Raji (cell line): Measurements from ENCODE around the gene GRAMD2A.

ENCODE experiments used
- POLR2A ChIP-seq: IDR thresholded peaks from 2 replicates; pipeline ENCODE4 v1.6.1; 2011; ENCODE audit warnings: low read depth, low read length, control low read depth; ENCODE audit not compliant: insufficient read depth

GRAMD2A gene

DNA sequence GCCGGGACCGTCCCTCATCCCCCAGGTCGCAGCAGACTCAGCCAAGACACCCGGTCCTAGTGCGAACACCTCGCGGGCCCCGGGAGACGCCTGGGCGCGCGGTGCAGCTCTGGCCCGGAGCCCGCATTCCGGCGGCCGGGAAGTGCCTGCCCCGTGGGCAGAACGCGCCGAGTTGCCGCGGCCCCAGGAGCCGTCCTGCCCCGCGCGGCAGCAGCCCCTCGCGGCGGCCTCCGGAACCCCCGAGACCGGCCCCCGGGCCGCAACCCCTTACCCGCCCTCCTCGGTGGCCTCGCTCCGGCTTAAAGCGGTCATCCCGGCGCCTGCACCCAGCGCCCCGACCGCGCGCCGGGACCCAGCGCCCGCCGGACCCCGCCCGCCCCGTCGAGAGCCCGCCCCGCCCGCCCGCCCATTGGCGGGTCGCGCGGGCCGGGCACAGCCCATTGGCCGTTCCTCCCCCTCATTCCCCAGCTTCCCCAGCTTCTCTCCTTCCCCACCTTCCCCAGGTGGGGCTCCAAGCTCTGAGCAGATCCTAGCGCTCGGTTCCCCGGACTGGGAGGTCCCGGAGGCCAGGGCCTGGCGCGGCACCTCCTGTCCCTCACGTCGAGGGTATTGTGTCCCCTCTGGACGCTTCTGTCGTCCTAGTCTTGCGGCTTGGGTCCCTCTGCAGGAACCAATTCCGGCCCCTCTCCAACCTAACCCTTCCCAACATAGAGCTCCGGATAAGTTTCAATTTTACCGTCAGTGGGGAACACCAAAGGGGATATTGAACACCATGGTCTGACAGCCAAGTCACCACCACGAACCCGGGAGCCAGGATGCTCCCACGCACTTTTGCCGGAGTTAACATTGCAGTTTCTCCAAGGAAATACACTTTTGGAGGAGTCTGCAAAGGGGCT lies at the start of gene GRAMD2A:
TSS of gene GRAMD2A (minus strand) at position 328 of the 896 bp plus-strand sequence.
- TF ChIP-seq POLR2A: no peak

GRCh38 chr15:72242775-72243370 lies 45.3 kb upstream of the GRAMD2A start:
- TF ChIP-seq POLR2A: no peak

DNA sequence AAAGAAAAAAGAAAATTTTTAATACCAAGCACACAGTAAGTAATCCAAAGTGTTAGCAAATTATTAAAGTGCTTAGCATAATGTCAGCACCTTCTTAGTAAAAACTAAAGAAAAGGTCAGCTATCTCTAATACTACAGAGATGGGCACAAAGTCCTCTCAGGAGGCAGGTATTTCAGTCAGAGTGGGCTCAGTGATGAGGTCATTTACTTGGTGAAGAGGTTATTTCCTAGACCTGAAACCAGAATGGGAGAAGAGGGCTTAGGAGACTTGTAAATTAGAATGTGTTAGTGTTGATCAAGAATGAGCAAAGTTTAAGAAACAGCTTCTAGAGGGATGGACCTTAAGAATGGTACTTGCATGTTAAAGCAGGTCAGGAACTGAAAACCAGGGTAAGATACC lies 42.1 kb upstream of the GRAMD2A start:
- TF ChIP-seq POLR2A: no peak

DNA sequence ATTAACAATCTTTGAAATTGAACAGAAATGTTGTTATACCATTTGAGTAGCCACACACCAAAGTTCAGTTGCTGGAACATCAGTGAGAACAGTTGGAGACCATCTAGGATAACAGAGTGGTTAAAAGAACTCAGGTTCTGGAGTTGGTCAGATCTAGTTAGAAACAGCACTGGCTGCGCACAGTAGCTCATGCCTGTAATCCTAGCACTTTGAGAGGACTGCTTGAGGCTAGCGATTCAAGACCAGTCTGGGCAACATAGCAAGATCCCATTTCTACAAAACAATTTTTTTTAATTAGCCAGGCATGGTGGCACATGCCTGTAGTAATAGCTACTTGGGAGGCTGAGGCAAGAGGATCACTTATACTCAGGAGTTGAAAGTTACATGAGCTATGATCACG lies 41.0 kb upstream of the GRAMD2A start:
- TF ChIP-seq POLR2A: no peak

GRCh38 chr15:72237853-72238224 lies 40.3 kb upstream of the GRAMD2A start:
- no peak for TF ChIP-seq POLR2A

GRCh38 chr15:72237029-72237852 lies 39.7 kb upstream of the GRAMD2A start:
- TF ChIP-seq POLR2A: no peak

DNA sequence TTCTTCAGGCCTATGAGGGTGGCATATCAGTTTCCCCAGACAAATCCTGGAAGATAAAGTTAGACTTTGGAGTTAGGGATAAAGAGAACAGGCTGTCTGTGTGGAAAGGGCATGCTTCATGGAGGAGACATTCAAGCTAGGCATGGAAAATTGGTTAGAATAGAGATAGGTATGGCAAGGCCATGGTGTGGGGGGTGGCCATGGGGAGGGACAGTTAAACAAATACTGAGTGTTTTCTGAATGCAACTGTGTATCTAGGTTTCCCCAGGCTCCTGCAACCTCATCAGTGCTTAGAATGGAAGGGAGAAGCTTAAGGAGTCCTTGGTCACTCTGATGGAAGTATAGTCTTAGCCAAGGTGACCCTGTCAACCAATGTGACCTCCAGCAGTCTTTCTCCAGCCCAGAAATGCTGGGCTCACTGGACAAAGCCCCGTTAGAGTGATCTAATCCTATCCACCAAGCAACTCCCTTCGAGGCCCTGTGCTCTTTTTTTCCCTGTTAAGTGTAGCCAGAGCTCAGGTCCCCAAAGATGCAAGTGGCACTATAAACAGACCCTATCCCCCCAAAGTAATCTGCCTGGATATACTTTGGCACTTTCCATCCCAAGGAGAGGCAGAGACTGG lies 38.9 kb upstream of the GRAMD2A start:
- no peak for TF ChIP-seq POLR2A

DNA sequence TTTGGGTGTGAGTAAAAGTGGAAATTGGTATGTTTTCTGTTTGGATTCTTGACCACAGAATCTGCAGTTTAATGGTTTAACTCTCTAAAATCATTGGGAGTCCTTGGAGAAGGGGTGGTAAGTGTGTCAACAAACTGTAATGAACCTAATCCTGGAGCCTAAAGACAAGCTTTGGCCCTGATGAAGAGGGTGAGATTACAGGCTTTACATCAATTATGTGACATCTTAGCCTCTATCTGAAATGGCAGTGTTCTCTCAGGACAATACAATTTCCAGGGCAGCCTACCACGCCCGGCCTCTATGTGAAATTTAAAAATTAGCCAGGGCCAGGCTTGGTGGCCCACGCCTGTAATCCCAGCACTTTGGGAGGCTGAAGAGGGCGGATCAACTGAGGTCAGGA lies 37.7 kb upstream of the GRAMD2A start:
- TF ChIP-seq POLR2A: no peak

DNA sequence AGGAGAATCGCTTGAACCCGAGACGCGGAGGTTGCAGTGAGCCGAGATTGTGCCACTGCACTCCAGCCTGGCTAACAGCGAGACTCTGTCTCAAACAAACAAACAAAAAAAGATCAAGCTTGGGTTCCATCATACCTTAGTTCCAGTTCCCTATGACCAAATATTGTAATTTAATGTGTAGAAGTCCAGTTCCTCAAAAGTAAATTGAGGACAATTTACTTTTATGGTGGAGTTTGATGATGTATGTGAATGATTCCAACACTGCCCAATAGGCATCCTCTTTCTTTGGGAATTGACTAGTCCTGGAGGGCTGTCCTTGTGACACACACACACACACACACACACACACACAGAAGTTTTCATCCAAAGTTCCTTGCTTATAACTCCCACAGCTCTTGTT lies 36.2 kb upstream of the GRAMD2A start:
- TF ChIP-seq POLR2A: no peak

DNA sequence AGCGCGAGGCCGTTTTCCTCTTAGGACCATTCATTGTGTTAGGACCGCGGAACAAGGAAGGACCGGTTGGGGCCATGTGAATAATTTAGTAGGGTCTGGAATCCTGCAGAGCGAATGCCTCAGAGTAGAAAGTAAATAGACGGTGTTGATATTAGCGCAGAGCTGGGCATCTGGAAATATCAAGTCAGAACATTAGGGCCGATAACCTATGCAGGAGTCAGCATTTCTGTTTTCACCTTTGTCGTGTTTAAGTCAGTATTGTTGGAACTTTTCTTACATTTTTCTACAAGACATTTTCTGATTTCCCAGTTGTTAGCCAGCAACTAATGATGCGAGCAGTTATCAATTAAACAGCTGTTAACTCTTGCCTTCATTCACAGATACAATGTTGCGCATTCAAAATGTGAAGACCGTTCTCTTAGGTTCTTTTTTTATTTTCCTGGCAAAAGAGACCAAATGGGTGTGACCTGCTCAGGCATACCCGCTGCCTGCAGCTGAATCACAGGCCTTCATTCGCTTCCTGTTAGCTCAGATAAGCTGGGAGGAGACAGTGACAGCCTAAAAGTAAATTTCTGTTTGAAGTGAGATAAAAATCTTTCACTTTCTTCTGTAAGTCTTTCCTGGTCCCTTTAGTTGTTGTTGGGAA lies 34.4 kb upstream of the GRAMD2A start:
- TF ChIP-seq POLR2A: no peak

DNA sequence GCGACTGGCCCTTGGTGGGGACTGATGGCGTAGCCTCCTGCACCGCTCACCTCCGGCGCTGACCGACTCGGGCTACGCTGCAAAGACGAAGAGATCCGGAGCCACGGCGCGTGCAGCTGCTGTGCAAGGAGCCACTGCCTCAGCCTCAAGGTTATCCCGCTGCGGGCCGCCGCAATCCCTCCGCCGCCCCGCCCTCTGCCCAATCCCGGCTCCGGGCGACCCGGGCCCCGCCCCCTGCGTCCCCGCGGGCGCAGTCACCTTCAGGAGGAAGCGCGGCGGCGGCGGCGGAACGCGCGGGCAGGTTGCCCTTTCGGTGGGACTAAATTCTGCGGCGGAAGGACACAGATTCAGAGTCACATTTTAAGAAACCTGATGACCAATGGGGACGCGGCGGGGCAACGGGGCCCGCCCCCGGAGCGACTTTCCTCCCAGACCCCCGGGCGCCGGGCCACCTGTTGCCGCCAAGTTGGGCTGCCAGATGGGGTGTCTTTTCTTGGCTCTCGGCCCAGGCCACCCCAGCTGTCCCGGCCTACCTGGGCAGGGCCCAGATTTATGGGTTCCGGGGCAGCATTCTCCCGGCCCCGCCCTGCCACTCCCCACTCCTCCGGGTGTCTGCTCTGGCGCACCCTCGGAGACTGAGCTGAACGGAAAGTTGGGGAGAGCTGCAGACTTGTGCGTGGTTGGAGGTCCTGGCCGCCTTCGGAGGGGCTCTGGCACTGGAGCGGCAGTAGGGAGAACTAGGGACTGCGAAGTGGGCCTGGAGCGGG lies 33.7 kb upstream of the GRAMD2A start, which contains the start of gene PKM:
TSS of gene PKM (minus strand) at position 125 of the 767 bp plus-strand sequence. CDS start 12,093 bp downstream, outside the sequence.
- peak; percentile 99 for TF ChIP-seq POLR2A

GRCh38 chr15:72230197-72231065 lies 32.8 kb upstream of the GRAMD2A start:
- no peak for TF ChIP-seq POLR2A

DNA sequence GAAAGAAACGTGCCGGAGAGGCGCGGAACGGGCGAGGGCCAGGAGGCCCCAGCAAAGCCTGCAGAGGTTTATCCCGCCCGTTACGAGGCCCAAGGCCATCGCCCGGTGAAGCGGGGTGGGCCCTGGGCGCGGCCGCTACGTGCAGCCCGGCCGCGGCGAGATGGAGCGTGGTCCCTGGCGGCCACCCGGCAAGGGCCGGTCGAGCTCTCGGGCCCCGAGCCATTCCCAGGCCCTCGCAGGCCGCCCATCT lies 32.3 kb upstream of the GRAMD2A start:
- no peak for TF ChIP-seq POLR2A
